Natural killer cell treated with Interleukin-12 subunit alpha and Interleukin-12 subunit beta and Interleukin-15 and Interleukin-18, amount 100 ng/mL, for 72 hours (primary cell): Measurements from ENCODE around the gene FKBP8. TPM values are rescaled to one million over a fixed set of nuclear protein-coding genes. Genes with fewer than 3 reads are reported as not detected.

Experiments
- ATAC-seq, 2 donors: fragments of 150-1000 bp; cut with Tn5 transposase in 1 of 2; sonication (Bioruptor Pico), chemical (Tn5 transposase) in 1 of 2; 2 replicates each; pipeline ENCODE4 v1.10.0; 2021
- DNase-seq: peaks from one replicate; pipeline ENCODE4 v3.0.0; 2022; ENCODE audit warnings: low spot score
- H3K27ac Mint-ChIP-seq, 2 donors: 1 replicate in 1 of 2; 2 replicates in 1 of 2; pipeline ENCODE4 v1.8.0; 2022; ENCODE audit warnings: mixed read lengths in 2 of 2, mild to moderate bottlenecking in 1 of 2, moderate library complexity in 1 of 2
- H3K27me3 Mint-ChIP-seq, 2 donors: 1 replicate in 1 of 2; 2 replicates in 1 of 2; pipeline ENCODE4 v1.8.0; 2022; ENCODE audit warnings: mixed read lengths in 2 of 2
- H3K36me3 Mint-ChIP-seq: one replicate; pipeline ENCODE4 v1.8.0; 2022; ENCODE audit warnings: mixed read lengths
- H3K4me1 Mint-ChIP-seq, 2 donors: 1 replicate in 1 of 2; 2 replicates in 1 of 2; pipeline ENCODE4 v1.8.0; 2022; ENCODE audit warnings: low read depth in 2 of 2, mixed read lengths in 2 of 2, mild to moderate bottlenecking in 1 of 2
- H3K4me3 Mint-ChIP-seq: one replicate; pipeline ENCODE4 v1.8.0; 2022; ENCODE audit warnings: mixed read lengths
- H3K9me3 Mint-ChIP-seq: 2 replicates; pipeline ENCODE4 v1.8.0; 2022; ENCODE audit warnings: mixed read lengths
- total RNA-seq, 2 donors: library from RNA; stranded (reverse); gene quantifications; one replicate each; pipeline ENCODE4 v1.2.3, GENCODE V29; 2022

The FKBP8 gene
- total RNA-seq, 2 donors from 2014 or later, result 199 to 208 TPM

DNA sequence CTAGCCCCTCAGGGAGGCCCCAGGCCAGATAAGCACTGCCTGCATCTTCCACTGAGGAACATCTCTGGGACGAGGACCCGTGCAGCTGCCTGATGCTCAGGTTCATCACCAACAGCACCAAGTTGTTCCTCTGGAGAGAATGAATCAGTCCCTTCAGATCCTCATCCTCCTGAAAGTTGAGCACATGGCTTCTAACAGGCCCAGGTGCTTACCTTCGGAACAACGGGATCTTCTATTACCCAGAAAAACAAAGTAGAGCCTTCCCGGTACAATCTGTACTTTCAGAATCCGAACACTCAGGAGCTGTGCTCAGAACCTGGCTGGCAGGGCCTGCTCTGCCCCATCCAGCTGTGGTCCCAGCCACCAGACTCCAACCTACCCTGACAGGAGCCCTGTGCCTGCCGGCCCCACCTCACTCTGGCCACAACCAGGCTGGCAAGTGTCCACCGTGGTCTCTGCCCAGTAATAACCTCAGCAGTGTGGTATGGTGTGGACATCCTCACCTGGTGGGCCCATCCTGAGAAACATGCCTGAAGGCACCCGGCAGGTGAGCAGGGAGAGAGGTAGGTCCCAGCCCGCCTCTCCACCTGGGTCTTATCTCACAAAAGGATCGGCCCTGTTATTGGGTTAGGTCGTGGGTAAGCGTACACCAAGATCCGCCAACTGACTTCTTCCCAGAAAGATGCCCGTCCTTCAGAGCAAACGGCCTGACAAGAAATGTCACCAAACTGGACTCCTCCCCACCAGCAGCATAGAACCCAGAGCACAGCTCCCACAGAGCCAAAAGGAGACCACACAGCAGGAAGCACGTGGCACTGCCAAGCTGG lies 55.6 kb downstream of the FKBP8 start:
- Mint-ChIP-seq H3K27ac (peak overlapping the region; percentile 76 to 99), H3K9me3 (no peaks in the 10 kb centered on the region)

DNA sequence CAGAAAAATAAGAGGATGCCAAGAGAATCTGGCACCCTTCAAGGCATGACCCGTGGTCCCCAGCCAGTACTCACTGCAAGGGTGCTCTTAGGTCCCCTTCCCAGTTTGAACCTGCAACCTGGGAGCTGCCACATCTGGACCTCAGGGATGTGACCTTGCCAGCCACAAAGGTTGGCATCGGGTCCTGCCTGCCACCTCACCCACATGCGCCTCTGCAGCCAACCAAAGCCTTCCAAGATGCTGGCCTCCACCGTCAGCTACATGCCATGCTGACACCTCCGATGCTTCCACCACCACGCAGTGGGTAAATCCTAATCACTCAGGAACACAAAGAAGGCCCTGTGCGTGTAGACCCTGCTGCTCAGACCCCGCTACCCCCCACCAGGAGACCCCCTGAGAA lies 56.6 kb downstream of the FKBP8 start:
- Mint-ChIP-seq H3K36me3 (no peaks in the 10 kb centered on the region), H3K9me3 (no peaks in the 10 kb centered on the region), H3K27me3 (no peaks in the 10 kb centered on the region), H3K27ac (peak overlapping the region; percentile 76 to 99), H3K4me1 (peaks cover 67 to 78% of the 10 kb centered on the region in 2 donors), H3K4me3 (peak overlapping the region; percentile 70)
- ATAC-seq (no peak), DNase-seq (no peak)

More for the DNA sequence above, 55.6 kb downstream of the FKBP8 start:
- Mint-ChIP-seq H3K36me3 (no peaks in the 10 kb centered on the region), H3K4me3 (peak overlapping the region; percentile 16), H3K27me3 (no peaks in the 10 kb centered on the region), H3K4me1 (peaks cover 63 to 80% of the 10 kb centered on the region in 2 donors)
- DNase-seq (no peak), ATAC-seq (no peak)

DNA sequence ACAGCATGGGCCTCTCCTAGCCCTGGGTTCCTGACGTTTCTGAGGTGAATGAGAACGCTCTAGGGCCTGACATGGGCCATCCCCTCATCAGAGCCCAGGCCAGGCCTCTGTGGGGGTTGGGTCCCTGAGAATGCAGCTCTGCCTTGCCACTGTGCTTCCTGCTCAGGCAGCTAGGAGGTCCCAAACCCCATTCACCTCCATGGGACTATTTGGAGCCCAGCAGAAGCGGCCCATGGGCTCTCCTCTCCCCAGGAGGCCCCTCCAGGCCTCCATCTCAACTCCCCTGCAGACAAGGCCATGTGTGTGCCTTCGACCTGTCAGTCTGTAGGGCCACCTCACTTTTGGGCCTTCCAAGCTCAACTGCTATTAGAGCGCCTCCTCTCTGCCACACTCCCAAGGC lies 58.4 kb downstream of the FKBP8 start:
- Mint-ChIP-seq H3K36me3 (no peaks in the 10 kb centered on the region), H3K9me3 (no peaks in the 10 kb centered on the region), H3K27ac (peak overlapping the region; percentile 98 to 99), H3K4me1 (peaks cover 73 to 81% of the 10 kb centered on the region in 2 donors), H3K27me3 (no peaks in the 10 kb centered on the region), H3K4me3 (no peak overlapping the region)
- DNase-seq (no peak), ATAC-seq (peak in 1 of 2 donors; percentile 8)

DNA sequence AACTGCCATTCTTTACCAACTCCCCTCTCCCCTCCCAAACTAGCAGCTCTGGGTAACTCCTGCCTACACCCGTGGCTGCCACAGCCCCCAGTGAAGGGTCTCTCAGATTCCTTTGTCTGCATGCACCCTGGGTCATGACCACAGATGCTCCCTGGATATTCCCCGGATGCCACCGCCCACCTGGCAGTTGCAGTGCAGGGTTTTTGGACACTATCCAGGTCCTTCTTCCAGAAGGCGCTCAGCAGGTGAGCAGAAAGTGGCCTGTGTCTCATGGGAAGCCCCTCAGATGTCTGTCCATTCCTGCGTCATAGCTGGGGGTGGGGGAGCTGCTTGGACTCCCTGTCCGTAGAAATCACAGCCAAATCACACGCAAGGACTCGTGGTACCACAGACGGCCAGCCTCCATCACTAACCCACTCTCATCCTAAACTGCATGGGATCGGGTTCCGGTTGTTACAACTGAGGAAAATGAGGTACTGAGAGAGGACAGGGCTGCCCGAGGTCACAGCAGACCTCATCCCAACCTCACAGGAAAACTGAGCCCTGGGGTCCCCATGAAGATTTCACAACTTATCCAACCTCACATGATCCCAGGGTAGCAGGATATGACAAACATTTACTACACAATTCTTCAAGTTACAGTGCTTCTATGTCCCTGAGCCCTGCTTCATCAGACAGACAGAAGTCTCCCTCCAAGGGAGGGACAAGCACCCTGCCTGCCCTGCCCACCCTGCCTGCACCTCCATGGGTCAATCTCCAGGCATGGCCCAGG lies 60.1 kb downstream of the FKBP8 start:
- H3K4me1 Mint-ChIP-seq, result peaks cover 77 to 79% of the 10 kb centered on the region in 2 donors
- H3K27me3 Mint-ChIP-seq, result no peaks in the 10 kb centered on the region
- peak overlapping the region; percentile 98 to 99 for H3K27ac Mint-ChIP-seq
- H3K9me3 Mint-ChIP-seq, result no peaks in the 10 kb centered on the region
- H3K4me3 Mint-ChIP-seq, result peak overlapping the region; percentile 64
- ATAC-seq (no peak), DNase-seq (no peak)
- no peaks in the 10 kb centered on the region for H3K36me3 Mint-ChIP-seq

Other genes with a start within 250 kb of the FKBP8 start
- gene LSM4, start 220.5 kb downstream of the FKBP8 start, total RNA-seq, result 100 to 1,000 TPM; 153 to 223 TPM
- gene PGPEP1, start 203.0 kb downstream of the FKBP8 start, total RNA-seq, result 10 to 100 TPM; 42.1 to 50.7 TPM
- under 1 TPM in 1 of 2 donors, not detected in 1; 0.71 TPM for gene GDF15, start 157.4 kb downstream of the FKBP8 start, total RNA-seq
- gene LRRC25, start 146.0 kb downstream of the FKBP8 start, total RNA-seq, result not detected
- 100 to 1,000 TPM; 112 to 271 TPM for gene SSBP4, start 124.2 kb downstream of the FKBP8 start, total RNA-seq
- 10 to 100 TPM; 19.0 to 25.6 TPM for gene ISYNA1, start 105.4 kb downstream of the FKBP8 start, total RNA-seq
- 10 to 100 TPM; 52.3 to 75.2 TPM for gene ELL, start 21.5 kb downstream of the FKBP8 start, total RNA-seq
- 100 to 1,000 TPM; 105 to 144 TPM for gene KXD1, start 14.3 kb upstream of the FKBP8 start, total RNA-seq
- gene UBA52, start 28.3 kb upstream of the FKBP8 start, total RNA-seq, result 1,000 to 10,000 TPM; 1,148 to 1,390 TPM
- gene REX1BD, start 45.2 kb upstream of the FKBP8 start, total RNA-seq, result 100 to 1,000 TPM in 1 of 2 donors, 10 to 100 TPM in 1; 81.5 to 104 TPM
- not detected for gene CRLF1, start 63.2 kb upstream of the FKBP8 start, total RNA-seq
- not detected for gene TMEM59L, start 69.3 kb upstream of the FKBP8 start, total RNA-seq
- gene KLHL26, start 93.5 kb upstream of the FKBP8 start, total RNA-seq, result 10 to 100 TPM; 11.6 to 18.3 TPM
- gene CRTC1, start 140.1 kb upstream of the FKBP8 start, total RNA-seq, result 1 to 10 TPM; 7.6 to 9.3 TPM
- not detected for gene COMP, start 247.7 kb upstream of the FKBP8 start, total RNA-seq